NCI-H128 (cell line): ENCODE data around the gene SLC6A8.
"Not testable (repeated sequence)": the region's sequence is repeated elsewhere in the genome, so short reads cannot be mapped to it uniquely, and the experiment has no call there.

Source experiments
- DNase-seq: peaks from one replicate; lab custom pipeline; 2025; ENCODE audit not compliant: unreplicated experiment; lab: John Stamatoyannopoulos, UW

SLC6A8 gene

GRCh38 chrX:153745067-153745433 is 57.3 kb downstream of the SLC6A8 start:
- DNase-seq = not testable (repeated sequence)
